OCI-LY1 (cell line): ENCODE measurements around the gene ZNF839.

ENCODE experiments used
- H2AFZ ChIP-seq: fragments of 200-600 bp; sonication (generic), shearing (Covaris generic); 2 replicates; pipeline ENCODE4 v1.6.0; 2014; ENCODE audit warnings: antibody characterized with exemption, mild to moderate bottlenecking, low read length
- H3F3A ChIP-seq: fragments of 200-600 bp; sonication (generic), shearing (Covaris generic); 2 replicates; pipeline ENCODE4 v1.6.0; 2014; ENCODE audit warnings: mild to moderate bottlenecking, antibody characterized with exemption, low read length, moderate library complexity; ENCODE audit not compliant: insufficient read depth
- H3K27ac ChIP-seq: fragments of 200-600 bp; sonication (generic); 2 replicates; pipeline ENCODE4 v1.5.1; 2014; ENCODE audit warnings: low read length, mixed run types, mild to moderate bottlenecking, low read depth; ENCODE audit not compliant: poor library complexity, severe bottlenecking
- H3K27me3 ChIP-seq: fragments of 200-600 bp; sonication (generic); 2 replicates; pipeline ENCODE4 v1.6.0; 2014; ENCODE audit warnings: antibody characterized with exemption, mild to moderate bottlenecking, low read length, moderate library complexity; ENCODE audit not compliant: insufficient read depth
- H3K36me3 ChIP-seq: fragments of 200-600 bp; sonication (generic); 2 replicates; pipeline ENCODE4 v1.6.1; 2014; ENCODE audit warnings: mild to moderate bottlenecking, antibody characterized with exemption, low read length, moderate library complexity, mixed read lengths; ENCODE audit not compliant: insufficient read depth
- H3K4me1 ChIP-seq: fragments of 200-600 bp; sonication (generic); 2 replicates; pipeline ENCODE4 v1.5.1; 2014; ENCODE audit warnings: mild to moderate bottlenecking, low read length, moderate library complexity; ENCODE audit not compliant: insufficient read depth, severe bottlenecking
- H3K4me2 ChIP-seq: fragments of 200-600 bp; sonication (generic), shearing (Covaris generic); 2 replicates; pipeline ENCODE4 v1.6.1; 2014; ENCODE audit warnings: low read length
- H3K4me3 ChIP-seq: fragments of 200-600 bp; sonication (generic); 2 replicates; pipeline ENCODE4 v1.5.1; 2014; ENCODE audit warnings: low read length, low read depth, mild to moderate bottlenecking, mixed read lengths; ENCODE audit not compliant: poor library complexity, severe bottlenecking
- H3K79me2 ChIP-seq: fragments of 200-600 bp; shearing (Covaris generic); 2 replicates; pipeline ENCODE4 v1.6.1; 2016; ENCODE audit warnings: mixed run types, low read length, mixed read lengths; ENCODE audit not compliant: insufficient read depth
- H3K9ac ChIP-seq: fragments of 200-600 bp; sonication (generic), shearing (Covaris generic); 2 replicates; pipeline ENCODE4 v1.6.1; 2014; ENCODE audit warnings: mild to moderate bottlenecking, low read length, mixed read lengths
- H3K9me2 ChIP-seq: fragments of 200-600 bp; sonication (generic), shearing (Covaris generic); 2 replicates; pipeline ENCODE4 v1.6.1; 2014; ENCODE audit warnings: low read depth, mild to moderate bottlenecking, low read length, mixed read lengths
- H3K9me3 ChIP-seq: fragments of 200-600 bp; shearing (Covaris generic); 2 replicates; pipeline ENCODE4 v1.6.1; 2014; ENCODE audit warnings: low read length, mixed read lengths
- H4K20me1 ChIP-seq: fragments of 200-600 bp; sonication (generic), shearing (Covaris generic); 2 replicates; pipeline ENCODE4 v1.6.0; 2016; ENCODE audit warnings: mild to moderate bottlenecking, low read length; ENCODE audit not compliant: insufficient read depth
- CTCF ChIP-seq: fragments of 200-600 bp; sonication (generic), shearing (Covaris generic); IDR thresholded peaks from 2 replicates; pipeline ENCODE4 v1.5.1; 2017; ENCODE audit warnings: mild to moderate bottlenecking, antibody characterized with exemption, low read length, moderate library complexity, mixed read lengths
- EZH2 ChIP-seq: fragments of 200-600 bp; sonication (generic), shearing (Covaris generic); IDR thresholded peaks from 2 replicates; pipeline ENCODE4 v1.8.0; 2017; ENCODE audit warnings: borderline replicate concordance, mixed run types, mild to moderate bottlenecking, antibody characterized with exemption, low read length, moderate library complexity, mixed read lengths

ZNF839 gene

GRCh38 chr14:102341566-102341965, 22.0 kb downstream of the ZNF839 start:
- Histone ChIP-seq H3K36me3 (peaks cover 8% of the 10 kb centered on the region; the same call in 1 of the 2 replicates), H3K4me3 (no peak overlapping the region), H3K9me3 (no peaks in the 10 kb centered on the region), H3K4me1 (no peaks in the 10 kb centered on the region), H3K9me2 (no peaks in the 10 kb centered on the region), H3K79me2 (no peaks in the 10 kb centered on the region), H3K27ac (no peak overlapping the region), H4K20me1 (no peaks in the 10 kb centered on the region), H3K4me2 (no peak overlapping the region), H3K27me3 (no peaks in the 10 kb centered on the region), H3K9ac (no peak overlapping the region), H3F3A (no peaks in the 10 kb centered on the region), H2AFZ (no peak overlapping the region)
- TF ChIP-seq CTCF, result no peak
- no peak for TF ChIP-seq EZH2

GRCh38 chr14:102342238-102342637, 22.7 kb downstream of the ZNF839 start:
- Histone ChIP-seq H3K4me2 (no peak overlapping the region), H3F3A (no peaks in the 10 kb centered on the region), H4K20me1 (no peaks in the 10 kb centered on the region), H3K36me3 (peaks cover 8% of the 10 kb centered on the region; the same call in 1 of the 2 replicates), H3K4me1 (no peaks in the 10 kb centered on the region), H3K4me3 (no peak overlapping the region), H2AFZ (no peak overlapping the region), H3K79me2 (no peaks in the 10 kb centered on the region), H3K27ac (no peak overlapping the region), H3K9me3 (no peaks in the 10 kb centered on the region), H3K27me3 (no peaks in the 10 kb centered on the region), H3K9ac (no peak overlapping the region), H3K9me2 (no peaks in the 10 kb centered on the region)
- TF ChIP-seq EZH2 (no peak), CTCF (no peak)

GRCh38 chr14:102344084-102344483, 24.5 kb downstream of the ZNF839 start:
- no peaks in the 10 kb centered on the region for H3K9me2 ChIP-seq
- H3K4me1 ChIP-seq, result no peaks in the 10 kb centered on the region
- no peak overlapping the region for H3K4me3 ChIP-seq
- H3K9me3 ChIP-seq, result no peaks in the 10 kb centered on the region
- TF ChIP-seq EZH2 (no peak), CTCF (no peak)
- no peaks in the 10 kb centered on the region for H3K27me3 ChIP-seq
- H3K9ac ChIP-seq, result no peak overlapping the region
- no peak overlapping the region for H2AFZ ChIP-seq
- H3F3A ChIP-seq, result no peaks in the 10 kb centered on the region
- no peak overlapping the region for H3K27ac ChIP-seq
- peaks cover 12% of the 10 kb centered on the region for H3K36me3 ChIP-seq
- no peaks in the 10 kb centered on the region for H4K20me1 ChIP-seq
- no peak overlapping the region for H3K4me2 ChIP-seq
- H3K79me2 ChIP-seq, result no peaks in the 10 kb centered on the region
